ENCODE results near the gene RPTOR.

Gene RPTOR

DNA sequence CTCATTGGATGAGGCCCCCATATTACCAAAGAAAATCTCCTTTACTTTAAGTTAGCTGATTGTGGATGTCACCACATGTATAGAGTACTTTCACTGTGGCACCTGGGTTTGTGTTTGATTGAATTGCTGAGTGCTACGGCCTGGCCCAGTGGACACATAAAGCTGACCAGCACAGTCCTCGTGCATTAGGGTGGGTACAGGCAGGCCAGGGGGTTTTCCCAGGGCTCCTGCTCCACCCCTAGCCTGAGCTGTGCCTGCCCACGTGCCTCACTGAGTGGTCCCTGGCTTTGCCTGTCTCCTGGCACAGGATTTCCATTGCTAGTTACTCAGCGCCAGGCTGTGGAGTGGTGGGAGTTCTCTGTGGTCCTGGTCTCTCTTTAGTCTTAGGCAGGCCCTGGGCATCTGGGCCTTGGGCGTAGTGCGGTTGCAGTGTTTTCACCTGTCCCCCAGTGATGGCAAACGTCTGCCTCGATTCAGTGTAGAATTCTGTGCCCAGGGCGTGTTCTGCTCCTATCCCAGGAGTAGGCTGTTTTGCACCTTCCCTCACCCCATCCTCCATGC lies 86.0 kb downstream of the RPTOR start:
- TF ChIP-seq CTCF (IDR thresholded peaks at IDR 0.05; ENCODE audit: extremely low read depth, missing control alignments): no peak
- DNase-seq (ENCODE audit: low spot score): no peak

DNA sequence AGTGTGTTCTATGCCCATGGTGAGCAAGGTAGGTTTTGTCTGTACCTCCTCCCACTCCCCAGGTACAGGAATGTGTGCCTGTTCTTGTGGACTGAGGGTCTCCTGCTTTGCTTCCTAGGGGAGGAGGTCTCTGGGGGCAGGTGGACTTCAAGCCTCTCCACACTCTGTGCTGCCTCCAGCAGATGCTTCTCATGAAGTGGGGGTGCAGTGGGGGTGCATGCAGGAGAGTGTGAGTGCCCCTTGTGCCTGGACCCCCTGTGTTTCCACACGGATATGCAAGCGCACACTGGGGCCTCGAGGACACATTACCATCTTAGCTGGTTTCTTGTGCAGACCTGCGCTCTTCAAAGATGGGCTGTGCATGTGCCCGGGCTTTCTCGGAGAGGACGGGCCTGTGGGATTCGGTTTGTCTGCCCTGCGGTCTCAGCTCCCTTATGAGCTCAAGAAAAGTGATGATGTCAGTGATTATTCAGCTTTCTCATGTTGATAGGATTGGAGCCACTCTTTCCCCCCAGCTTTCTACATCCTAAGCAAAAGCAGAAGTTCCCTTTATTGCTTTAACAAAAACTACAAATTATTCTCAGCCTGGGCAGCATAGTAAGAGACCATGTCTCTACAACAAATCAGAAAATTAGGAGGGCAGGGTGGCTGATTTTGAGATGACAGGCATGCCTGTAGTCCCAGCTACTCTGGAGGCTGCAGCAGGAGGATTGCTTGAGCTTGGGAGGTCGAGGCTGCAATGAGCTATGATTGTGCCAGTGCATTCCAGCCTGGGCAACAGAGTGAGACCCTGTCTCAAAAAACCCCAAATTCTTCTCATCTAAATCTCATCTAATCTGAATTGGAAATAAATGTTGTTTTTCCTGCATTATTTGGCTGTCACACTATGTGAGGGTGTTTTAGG lies 86.8 kb downstream of the RPTOR start:
- DNase-seq (ENCODE audit: low spot score): no peak
- TF ChIP-seq CTCF (IDR thresholded peaks at IDR 0.05; ENCODE audit: extremely low read depth, missing control alignments): no peak

GRCh38 chr17:80632046-80632581 lies 87.5 kb downstream of the RPTOR start:
- TF ChIP-seq CTCF (IDR thresholded peaks at IDR 0.05; ENCODE audit: extremely low read depth, missing control alignments): no peak
- no peak for DNase-seq (ENCODE audit: low spot score)

DNA sequence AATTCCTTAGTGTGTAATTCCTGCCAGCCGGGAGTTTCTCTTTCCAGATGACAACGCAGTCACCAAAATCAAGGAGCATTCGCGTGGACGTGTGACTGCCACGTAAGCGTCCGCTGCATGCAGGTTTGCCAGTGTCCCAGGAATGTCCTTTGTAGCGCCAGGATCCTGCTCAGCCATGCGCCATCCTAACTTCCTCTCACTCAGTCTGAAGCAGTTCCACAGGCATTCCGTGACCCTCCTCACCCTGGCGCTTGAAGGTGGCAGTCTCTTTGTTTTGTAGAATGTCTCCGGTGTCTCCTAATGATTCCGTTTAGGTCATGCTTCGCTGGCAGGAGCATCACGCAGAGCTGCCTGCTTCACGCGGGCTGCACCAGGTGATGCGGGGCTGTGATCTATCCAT lies 88.6 kb downstream of the RPTOR start:
- DNase-seq (ENCODE audit: low spot score): no peak
- no peak for TF ChIP-seq CTCF (IDR thresholded peaks at IDR 0.05; ENCODE audit: extremely low read depth, missing control alignments)

GRCh38 chr17:80633994-80634566 lies 89.4 kb downstream of the RPTOR start:
- DNase-seq (ENCODE audit: low spot score): no peak
- TF ChIP-seq CTCF (IDR thresholded peaks at IDR 0.05; ENCODE audit: extremely low read depth, missing control alignments): no peak

DNA sequence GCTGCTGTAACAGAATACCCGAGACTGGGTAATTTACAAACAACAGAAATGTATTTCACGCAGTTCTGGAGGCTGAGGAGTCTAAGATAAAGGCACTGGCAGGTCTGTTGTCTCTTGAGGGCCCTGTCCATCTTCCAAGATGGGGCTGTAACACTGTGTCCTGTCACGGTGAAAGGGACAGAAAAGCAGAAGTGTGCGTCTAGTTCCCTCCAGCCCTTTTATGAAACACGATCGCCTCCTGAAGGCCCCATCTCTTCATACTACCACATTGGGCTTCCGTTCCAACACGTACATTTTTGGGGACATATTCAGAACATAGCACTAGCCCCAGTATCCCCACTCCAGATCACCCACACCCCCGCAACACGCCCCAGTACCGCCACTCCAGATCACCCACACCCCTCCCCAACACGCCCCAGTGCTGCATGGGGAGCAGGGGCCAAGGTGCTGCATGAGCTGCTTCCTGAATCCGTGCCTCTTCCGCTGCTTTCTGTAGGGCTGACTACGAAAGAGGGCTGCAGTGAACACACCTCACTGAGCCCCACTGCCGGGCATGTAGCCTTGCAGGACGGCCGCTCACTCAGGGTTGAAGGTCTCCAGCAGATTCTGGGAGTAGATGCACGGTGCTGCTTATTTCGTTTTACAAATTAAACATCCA lies 91.9 kb downstream of the RPTOR start:
- no peak for TF ChIP-seq CTCF (IDR thresholded peaks at IDR 0.05; ENCODE audit: extremely low read depth, missing control alignments)
- DNase-seq (ENCODE audit: low spot score): no peak

Data from GM20000 (cell line).